Naive B cell (primary cell): ENCODE results near the gene PGA5. TPM values are rescaled to one million over a fixed set of nuclear protein-coding genes. Genes with fewer than 3 reads are reported as not detected.

Experiments used
- ATAC-seq, 2 donors: fragments of 150-1000 bp; cut with Tn5 transposase; 2 replicates each; pipeline ENCODE4 v1.10.0; 2021; ENCODE audit warnings: low read depth in 2 of 2, mild to moderate bottlenecking in 2 of 2, moderate library complexity in 2 of 2
- DNase-seq: peaks from one replicate; pipeline ENCODE4 v3.0.0; 2022
- H3K27ac Mint-ChIP-seq, 6 donors: one replicate each; pipeline ENCODE4 v1.8.0; 2020 to 2022; ENCODE audit warnings: mild to moderate bottlenecking in 6 of 6, mixed read lengths in 6 of 6, moderate library complexity in 5 of 6, inconsistent platforms in 2 of 6
- H3K27me3 Mint-ChIP-seq, 3 donors: one replicate each; pipeline ENCODE4 v1.8.0; 2021 to 2022; ENCODE audit warnings: mixed read lengths in 3 of 3, mild to moderate bottlenecking in 1 of 3
- H3K36me3 Mint-ChIP-seq, 2 donors: one replicate each; pipeline ENCODE4 v1.8.0; 2020 to 2022; ENCODE audit warnings: mixed read lengths in 2 of 2, inconsistent platforms in 1 of 2, mild to moderate bottlenecking in 1 of 2
- H3K4me1 Mint-ChIP-seq, 3 donors: one replicate each; pipeline ENCODE4 v1.8.0; 2020 to 2022; ENCODE audit warnings: mixed read lengths in 3 of 3, inconsistent platforms in 1 of 3, mild to moderate bottlenecking in 1 of 3, moderate library complexity in 1 of 3
- H3K4me3 Mint-ChIP-seq, 8 donors: one replicate each; pipeline ENCODE4 v1.8.0; 2020 to 2022; ENCODE audit warnings: mild to moderate bottlenecking in 8 of 8, mixed read lengths in 8 of 8, moderate library complexity in 8 of 8, inconsistent platforms in 2 of 8
- H3K9me3 Mint-ChIP-seq, 7 donors: one replicate each; pipeline ENCODE4 v1.8.0; 2020 to 2022; ENCODE audit warnings: mixed read lengths in 7 of 7, mild to moderate bottlenecking in 5 of 7, inconsistent platforms in 2 of 7, moderate library complexity in 1 of 7
- polyA plus RNA-seq, 6 donors: library from polyadenylated mRNA; unstranded; fragments of 300-500 nt; fragmentation: Illumina TruSeq; gene quantifications; one replicate each; pipeline ENCODE4 v1.2.3, GENCODE V29; 2021; ENCODE audit warnings: low read depth in 6 of 6

The PGA5 gene
- polyA plus RNA-seq, 6 donors from 2014 or later, result not detected

- ATAC-seq, result no peak
- peaks cover 2 to 9% (median 6%) of the 10 kb centered on the region in 3 donors for H3K4me1 Mint-ChIP-seq
- no peak for DNase-seq
- no peaks in the 10 kb centered on the region for H3K27me3 Mint-ChIP-seq
- H3K36me3 Mint-ChIP-seq, result peaks cover 8 to 19% of the 10 kb centered on the region in 2 donors
- H3K4me3 Mint-ChIP-seq, result peak overlapping the region in 1 of 8 donors; percentile 9
- no peaks in the 10 kb centered on the region for H3K9me3 Mint-ChIP-seq
- H3K27ac Mint-ChIP-seq, result peak overlapping the region in 1 of 6 donors; percentile 60
Observed at GRCh38 chr11:61298663-61299244, 57.8 kb downstream of the PGA5 start.

Other genes starting within 250 kb of the PGA5 start
- 10 to 100 TPM in 3 of 6 donors, 1 to 10 TPM in 3; 5.6 to 21.0 (median 10.5) TPM for gene CD5, start 138.7 kb upstream of the PGA5 start, polyA plus RNA-seq
- gene VPS37C, start 79.7 kb upstream of the PGA5 start, polyA plus RNA-seq, result 1 to 10 TPM; 1.0 to 4.6 (median 2.4) TPM
- not detected for gene PGA3, start 37.7 kb upstream of the PGA5 start, polyA plus RNA-seq
- under 1 TPM in 1 of 6 donors, not detected in 5; 0.17 TPM for gene PGA4, start 18.8 kb upstream of the PGA5 start, polyA plus RNA-seq
- gene VWCE, start 54.1 kb downstream of the PGA5 start, polyA plus RNA-seq, result under 1 TPM in 3 of 6 donors, not detected in 3; 0.24 to 0.79 (median 0.76) TPM
- gene DDB1, start 91.9 kb downstream of the PGA5 start, polyA plus RNA-seq, result 100 to 1,000 TPM; 103 to 177 (median 111) TPM
- 10 to 100 TPM; 38.3 to 62.2 (median 46.4) TPM for gene TKFC, start 92.1 kb downstream of the PGA5 start, polyA plus RNA-seq
- 1,000 to 10,000 TPM; 1,105 to 1,945 (median 1,251) TPM for gene CYB561A3, start 120.7 kb downstream of the PGA5 start, polyA plus RNA-seq
- 10 to 100 TPM; 37.9 to 56.4 (median 41.9) TPM for gene TMEM138, start 121.2 kb downstream of the PGA5 start, polyA plus RNA-seq
- 10 to 100 TPM; 36.4 to 76.6 (median 65.0) TPM for gene TMEM216, start 151.4 kb downstream of the PGA5 start, polyA plus RNA-seq
- gene CPSF7, start 188.8 kb downstream of the PGA5 start, polyA plus RNA-seq, result 10 to 100 TPM; 26.3 to 43.8 (median 36.6) TPM
- gene SDHAF2, start 188.9 kb downstream of the PGA5 start, polyA plus RNA-seq, result 10 to 100 TPM; 65.7 to 83.3 (median 79.1) TPM